K562 (cell line): ENCODE measurements around the gene CNPY4. TPM values are rescaled to one million over a fixed set of nuclear protein-coding genes. Genes with fewer than 3 reads are reported as not detected.

Experiments
- CHCHD3 ChIP-seq: fragments of 250-450 bp; sonication (Bioruptor Pico); IDR thresholded peaks from 2 replicates; pipeline ENCODE4 v2.1.2; 2022; ENCODE audit warnings: mild to moderate bottlenecking
- COPS2 ChIP-seq: fragments of 450-650 bp; conservative IDR thresholded peaks from 2 replicates; pipeline ENCODE4 v1.6.1; 2016; ENCODE audit warnings: mild to moderate bottlenecking, moderate library complexity
- CREB3L1 ChIP-seq: fragments of 450-650 bp; IDR thresholded peaks from 2 replicates; pipeline ENCODE4 v1.6.1; 2014; ENCODE audit warnings: low read depth, mild to moderate bottlenecking, moderate library complexity, borderline replicate concordance
- ETV1 ChIP-seq: fragments of 450-650 bp; conservative IDR thresholded peaks from 2 replicates; pipeline ENCODE4 v1.6.1; 2016; ENCODE audit warnings: missing genetic modification characterization, control low read depth, low read depth, missing compliant biosample characterization
- FOS ChIP-seq: IDR thresholded peaks from 3 replicates; pipeline ENCODE4 v1.6.1; 2011; ENCODE audit not compliant: insufficient read length; ENCODE audit errors: extremely low read depth
- FOXM1 ChIP-seq, 2 experiments: fragments of 450-650 bp in 1 of 2; sonication (generic) in 1 of 2; formaldehyde crosslinking in 1 of 2; IDR thresholded peaks; 2 replicates each; pipeline versions ENCODE4 v1.6.1 to v1.9.0; 2017 to 2022; ENCODE audit warnings: low read depth in 2 of 2, mild to moderate bottlenecking in 2 of 2, missing genetic modification reagents in 1 of 2, moderate library complexity in 1 of 2
- HES1 ChIP-seq: fragments of 450-650 bp; IDR thresholded peaks from 2 replicates; pipeline ENCODE4 v1.6.1; 2016; ENCODE audit warnings: low read depth, mild to moderate bottlenecking, moderate library complexity
- HMG20B ChIP-seq: fragments of 250-450 bp; sonication (Bioruptor Pico); IDR thresholded peaks from 2 replicates; pipeline ENCODE4 v1.5.0; 2021; ENCODE audit warnings: mild to moderate bottlenecking
- LCOR ChIP-seq: sonication (generic); formaldehyde crosslinking; IDR thresholded peaks from 2 replicates; pipeline ENCODE4 v1.8.0; 2022; ENCODE audit warnings: mild to moderate bottlenecking, missing genetic modification reagents
- MAFK ChIP-seq: IDR thresholded peaks from 2 replicates; pipeline ENCODE4 v1.6.1; 2011; ENCODE audit warnings: low read length, improper control_type of control experiment
- MECOM ChIP-seq: fragments of 250-450 bp; sonication (Bioruptor Pico); IDR thresholded peaks from 2 replicates; pipeline ENCODE4 v1.8.0; 2022; ENCODE audit warnings: inconsistent platforms
- MTA2 ChIP-seq: fragments of 450-650 bp; IDR thresholded peaks from 2 replicates; pipeline ENCODE4 v1.6.1; 2016; ENCODE audit warnings: low read depth
- MXI1 ChIP-seq: IDR thresholded peaks from 2 replicates; pipeline ENCODE4 v1.6.1; 2011; ENCODE audit warnings: low read depth, mild to moderate bottlenecking, improper control_type of control experiment, low read length
- NR2C2 ChIP-seq, 2 experiments: fragments of 200-800 bp in 1 of 2; sonication (Bioruptor generic) in 1 of 2; sonication (generic) in 1 of 2; formaldehyde crosslinking in 1 of 2; IDR thresholded peaks; 2 replicates each; pipeline versions ENCODE4 v1.6.1 to v1.8.0; 2016 to 2022; ENCODE audit warnings: mild to moderate bottlenecking in 1 of 2, missing compliant biosample characterization in 1 of 2, missing genetic modification characterization in 1 of 2, missing genetic modification reagents in 1 of 2
- POLR3G ChIP-seq: IDR thresholded peaks from 2 replicates; pipeline ENCODE4 v1.6.1; 2011; ENCODE audit not compliant: insufficient read length, insufficient replicate concordance; ENCODE audit errors: extremely low read depth
- SIN3A ChIP-seq, 2 experiments: fragments of 150-350 bp in 1 of 2; IDR thresholded peaks; 2 replicates each; pipeline ENCODE4 v1.6.1; 2011 to 2016; ENCODE audit warnings: borderline replicate concordance in 2 of 2, low read depth in 2 of 2, low read length in 2 of 2, mild to moderate bottlenecking in 2 of 2, moderate library complexity in 2 of 2; ENCODE audit not compliant: control insufficient read depth in 1 of 2
- SMAD4 ChIP-seq: fragments of 250-450 bp; sonication (Bioruptor Pico); conservative IDR thresholded peaks from 2 replicates; pipeline ENCODE4 v1.8.0; 2021; ENCODE audit warnings: inconsistent platforms, mild to moderate bottlenecking, moderate library complexity
- SP2 ChIP-seq: IDR thresholded peaks from 2 replicates; pipeline ENCODE4 v1.6.1; 2011; ENCODE audit warnings: mild to moderate bottlenecking, low read depth, low read length, moderate library complexity; ENCODE audit not compliant: poor library complexity, severe bottlenecking; ENCODE audit errors: extremely low read depth
- TEAD1 ChIP-seq, 2 experiments: fragments of 450-650 bp in 1 of 2; sonication (generic) in 1 of 2; formaldehyde crosslinking; IDR thresholded peaks; 2 replicates each; pipeline versions ENCODE4 v1.4.0 to v1.8.0; 2020 to 2022; ENCODE audit warnings: mild to moderate bottlenecking in 2 of 2, missing genetic modification reagents in 1 of 2
- TRIM25 ChIP-seq: fragments of 450-650 bp; IDR thresholded peaks from 2 replicates; pipeline ENCODE4 v1.7.0; 2016; ENCODE audit warnings: borderline replicate concordance
- ZKSCAN1 ChIP-seq: fragments of 150-350 bp; IDR thresholded peaks from 2 replicates; pipeline ENCODE4 v1.6.1; 2016; ENCODE audit warnings: low read depth, low read length
- ZNF444 ChIP-seq: fragments of 250-450 bp; sonication (Bioruptor Pico); IDR thresholded peaks from 2 replicates; pipeline ENCODE4 v1.4.0; 2020; ENCODE audit warnings: mild to moderate bottlenecking, moderate library complexity
- ZNF707 ChIP-seq: fragments of 250-450 bp; sonication (Bioruptor Pico); conservative IDR thresholded peaks from 2 replicates; pipeline ENCODE4 v1.8.0; 2022; ENCODE audit warnings: inconsistent platforms, mild to moderate bottlenecking, moderate library complexity
- polyA plus RNA-seq, 8 experiments: library from polyadenylated mRNA; depleted of rRNA in 4 of 8; stranded (reverse) in 5 of 8; unstranded in 3 of 8; fragments of >200 nt; fragmentation: Nextera tagmentation in 2 of 8; fragmentation: Illumina TruSeq in 1 of 8; extraction: Ambion mirVana in 2 of 8; extraction: Trizol in 1 of 8; gene quantifications; 2 replicates each; pipeline versions ENCODE4 v1.2.1 to v1.2.3, GENCODE V29; 2011 to 2014; ENCODE audit warnings: inconsistent platforms in 1 of 8, missing spikeins in 1 of 8
- total RNA-seq, 7 experiments: library from RNA; depleted of rRNA in 6 of 7; stranded (reverse); fragments of >200 nt in 6 of 7; fragmentation: Illumina TruSeq in 2 of 7; extraction: Trizol in 2 of 7; gene quantifications; 2 replicates each; pipeline versions ENCODE4 v1.2.1 to v1.2.3, GENCODE V29; 2011 to 2021; ENCODE audit warnings: low replicate concordance in 1 of 7

The CNPY4 gene
- total and polyA plus RNA-seq, 9 of the 15 experiments (the other 6 are each of a cell fraction or from before 2014, with no cell fraction given): 1.9 to 11.2 (median 7.0) TPM

- TF ChIP-seq SP2 (no peak), LCOR (CRISPR knock-in tag) (no peak), COPS2 (no peak), MTA2 (no peak), MAFK (0 out of 2 replicates have a peak, but pooled peaks have one; percentile 14), HMG20B (CRISPR knock-in tag) (no peak), TEAD1 (CRISPR knock-in tag; IDR thresholded peaks at IDR 0.05) (peak in 1 of 2 experiments; percentile 73; a peak in 1 of 4 replicates), MECOM (CRISPR knock-in tag) (peak; percentile 32; the same call in 1 of the 2 replicates), CHCHD3 (CRISPR knock-in tag) (peak; percentile 48; the same call in 1 of the 2 replicates), NR2C2 (CRISPR knock-in tag; IDR thresholded peaks at IDR 0.05) (no peak), NR2C2 (tag; IDR thresholded peaks at IDR 0.05) (peak; percentile 27; the same call in 1 of the 2 replicates), SIN3A (IDR thresholded peaks at IDR 0.05; ENCODE audit: borderline replicate concordance in 2 of 2, control insufficient read depth in 1 of 2, low read depth in 2 of 2, low read length in 2 of 2) (peak in 1 of 2 experiments; percentile 27; a peak in 2 of 4 replicates), ZNF444 (CRISPR knock-in tag) (no peak), FOXM1 (IDR thresholded peaks at IDR 0.05; ENCODE audit: low read depth) (no peak), FOXM1 (CRISPR knock-in tag; IDR thresholded peaks at IDR 0.05; ENCODE audit: low read depth) (no peak), HES1 (no peak), POLR3G (no peak), MXI1 (no peak), FOS (no peak), SMAD4 (CRISPR knock-in tag) (peak; percentile 79), CREB3L1 (peak; percentile 48; the same call in 1 of the 2 replicates), ZNF707 (CRISPR knock-in tag) (no peak), ETV1 (tag) (peak; percentile 56; the same call in 1 of the 2 replicates), TRIM25 (no peak), ZKSCAN1 (no peak)
These were observed 7.0 kb downstream of the CNPY4 start (continued) for GRCh38 chr7:100126239-100126930.
